NCI-H82 treated with DMSO at 0.1 percent for 48 hours (cell line): Measurements from ENCODE around the gene DSEL.

Source experiments
- DNase-seq: peaks from one replicate; lab custom pipeline; 2025; ENCODE audit not compliant: unreplicated experiment; lab: John Stamatoyannopoulos, UW

DSEL gene

DNA sequence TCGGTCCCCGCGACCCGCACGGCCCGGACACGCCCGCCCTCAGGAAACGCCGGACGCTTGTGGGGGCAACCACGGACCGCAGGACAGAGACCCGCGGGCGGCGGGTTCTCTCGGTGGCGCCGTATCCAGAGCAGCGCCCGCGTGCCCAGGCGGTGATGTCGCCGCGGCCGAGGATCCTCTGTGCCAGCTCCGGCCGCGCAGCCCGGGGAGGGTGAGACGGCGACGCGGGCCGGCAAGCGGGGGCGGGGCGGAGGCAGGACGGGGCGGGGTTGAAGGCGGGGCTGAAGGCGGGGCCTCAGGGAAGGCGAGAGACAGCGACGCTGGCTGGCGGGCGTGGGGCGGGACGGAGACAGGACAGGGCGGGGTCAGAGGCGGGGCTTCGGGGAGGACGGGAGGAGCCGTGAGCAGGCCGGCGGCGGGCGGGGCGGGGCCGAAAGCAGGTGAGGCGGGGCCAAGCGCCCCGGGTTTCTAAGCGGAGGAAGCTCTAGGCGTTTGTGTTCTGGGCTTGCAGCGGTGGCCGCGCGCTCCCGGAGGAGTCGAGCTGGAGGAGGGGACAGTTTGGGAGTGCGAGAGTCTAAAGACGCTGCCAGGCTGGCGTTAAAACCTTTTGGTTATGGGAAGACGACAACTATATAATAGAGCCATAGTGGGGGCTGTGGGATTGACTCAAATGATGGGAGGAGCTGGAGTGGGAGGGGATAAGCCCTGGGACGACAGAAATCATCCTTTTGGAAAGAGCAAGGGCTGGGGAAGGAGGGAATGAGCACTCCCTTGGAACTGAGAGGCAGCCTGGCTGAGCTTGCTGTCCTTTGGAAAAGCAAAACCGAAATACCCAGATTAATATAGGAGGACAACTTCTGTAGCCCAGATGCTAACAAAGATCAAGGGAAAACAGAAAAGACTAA, at the start of gene DSEL:
Gene DSEL (minus strand): TSS at position 182 of the 905 bp plus-strand sequence. CDS start 2,112 bp downstream, outside the sequence.
- peak; percentile 78 for DNase-seq

DNA sequence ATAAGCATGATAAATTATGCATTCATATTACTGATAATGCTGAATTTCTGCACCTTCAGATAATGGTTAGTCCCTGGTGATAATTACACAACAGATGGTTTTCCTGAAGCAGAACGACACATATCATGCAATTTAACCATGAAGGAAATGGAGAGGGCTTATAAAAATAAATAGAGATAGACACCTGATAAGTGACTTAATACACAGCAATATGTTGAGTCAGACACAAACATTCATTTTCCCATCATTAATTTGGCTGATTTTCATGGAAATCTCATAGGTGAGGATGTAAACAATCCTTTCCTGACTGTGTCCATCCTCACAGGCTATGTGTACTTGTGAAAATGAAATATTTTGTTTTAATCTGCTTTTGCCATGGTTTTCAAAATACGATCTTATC, 36.9 kb upstream of the DSEL start:
- no peak for DNase-seq

- no peak for DNase-seq
Observed at GRCh38 chr18:67550872-67551520, 34.5 kb upstream of the DSEL start.

- DNase-seq, result no peak
Observed at GRCh38 chr18:67549946-67550345, 33.4 kb upstream of the DSEL start.

- no peak for DNase-seq
Observed at GRCh38 chr18:67545681-67546080, 29.2 kb upstream of the DSEL start.

GRCh38 chr18:67540559-67540958, 24.0 kb upstream of the DSEL start:
- DNase-seq, result no peak

DNA sequence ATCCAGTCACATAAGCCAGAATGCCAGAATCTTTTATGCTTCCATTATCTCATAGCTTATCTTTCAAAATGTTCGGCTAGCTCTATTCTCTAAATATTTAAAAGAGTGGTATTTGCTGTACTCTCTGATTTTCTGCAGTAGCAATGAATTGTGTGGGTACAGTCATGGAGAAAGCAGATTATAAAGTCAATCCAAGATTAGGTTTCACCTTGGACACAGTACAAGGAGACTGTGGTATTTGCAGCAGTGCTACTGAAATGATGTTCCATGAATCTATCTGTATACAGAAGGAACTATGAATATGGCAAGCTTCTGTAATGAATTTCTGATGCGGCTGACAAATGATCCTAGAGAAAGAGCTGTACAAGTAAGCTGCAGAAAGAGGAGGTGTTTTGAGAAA, 15.4 kb upstream of the DSEL start:
- DNase-seq, result no peak

GRCh38 chr18:67525328-67526099, 9.0 kb upstream of the DSEL start:
- no peak for DNase-seq

GRCh38 chr18:67520351-67520921, 3.9 kb upstream of the DSEL start:
- no peak for DNase-seq

GRCh38 chr18:67519592-67519991, 3.1 kb upstream of the DSEL start:
- no peak for DNase-seq

DNA sequence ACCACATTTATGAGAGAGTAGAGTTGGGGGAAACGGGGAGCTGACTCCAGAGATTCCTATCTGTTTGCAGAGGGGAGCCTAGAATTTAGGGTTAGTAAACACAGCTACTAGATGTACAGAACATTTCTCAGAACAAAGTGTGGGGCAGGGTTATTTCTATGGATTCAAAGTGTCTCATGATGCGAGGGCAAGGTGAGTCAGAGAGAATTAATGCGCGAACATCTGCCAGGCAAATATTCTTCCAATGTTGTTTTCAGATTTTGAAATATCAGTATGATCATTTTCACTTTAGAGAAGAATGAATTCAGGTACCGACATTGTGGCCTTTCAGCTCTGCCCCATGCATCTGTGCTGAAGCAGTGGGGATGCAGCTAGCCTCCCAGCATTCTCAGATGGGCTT, 2.0 kb upstream of the DSEL start:
- no peak for DNase-seq

DNA sequence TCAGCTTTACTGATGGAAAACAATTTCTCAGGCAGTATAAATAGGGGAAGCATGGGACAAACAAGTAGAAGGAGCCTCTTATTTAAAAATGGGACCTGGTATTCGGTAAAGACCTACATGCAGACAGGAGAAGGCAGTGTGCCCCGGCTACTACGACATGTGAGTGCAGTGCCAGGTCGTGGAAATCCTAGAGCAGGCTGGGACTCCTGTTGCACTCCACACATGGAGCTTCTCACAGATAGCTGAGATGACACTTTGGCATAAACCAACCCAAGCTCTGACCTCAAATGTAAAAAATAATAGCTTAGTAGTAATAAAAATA, 885 bp upstream of the DSEL start:
- DNase-seq, result no peak

GRCh38 chr18:67515942-67516538, 480 bp downstream of the DSEL start:
- peak; percentile 35 for DNase-seq

- no peak for DNase-seq
Observed at GRCh38 chr18:67514901-67515540, 1.5 kb downstream of the DSEL start.

DNA sequence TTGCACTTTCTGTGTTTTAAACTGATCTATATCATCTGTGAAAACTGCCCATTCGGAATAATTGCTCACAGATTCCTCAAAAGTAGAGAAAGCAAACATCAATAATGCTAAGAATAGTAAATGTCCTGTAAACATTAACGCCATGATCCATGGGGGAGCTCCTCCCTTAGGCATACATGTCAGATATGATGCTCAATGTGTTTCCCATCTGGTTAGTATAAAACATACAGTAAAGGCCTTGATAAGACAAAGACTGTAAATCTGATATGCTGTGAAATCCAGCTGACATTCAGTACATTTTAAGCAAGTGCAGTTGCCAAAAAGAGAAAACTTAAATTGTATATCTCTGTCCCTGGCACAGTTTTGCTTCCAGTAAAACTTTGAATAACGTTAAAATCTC, 2.1 kb downstream of the DSEL start:
- DNase-seq, result no peak

DNA sequence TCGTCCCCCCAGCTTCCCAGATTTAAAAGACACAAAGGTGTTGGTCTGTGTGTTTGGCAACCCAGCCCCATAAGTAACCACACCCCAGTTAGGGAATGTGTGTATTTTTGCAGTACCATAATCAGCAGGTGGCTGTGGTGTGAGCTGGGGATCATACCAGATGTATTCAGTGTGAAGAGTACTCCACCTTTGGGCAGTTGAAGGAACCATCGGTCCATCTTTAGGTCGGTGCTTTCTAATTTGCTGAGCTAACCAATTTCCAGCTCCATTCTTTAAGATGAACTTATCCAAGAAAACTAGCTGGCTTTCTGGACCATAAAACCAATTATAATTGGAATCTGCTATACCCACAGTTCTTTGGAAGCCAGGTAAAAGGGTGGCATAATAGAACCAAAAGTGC, 3.2 kb downstream of the DSEL start:
- no peak for DNase-seq

- no peak for DNase-seq
Observed at GRCh38 chr18:67511840-67512239, 4.7 kb downstream of the DSEL start.

DNA sequence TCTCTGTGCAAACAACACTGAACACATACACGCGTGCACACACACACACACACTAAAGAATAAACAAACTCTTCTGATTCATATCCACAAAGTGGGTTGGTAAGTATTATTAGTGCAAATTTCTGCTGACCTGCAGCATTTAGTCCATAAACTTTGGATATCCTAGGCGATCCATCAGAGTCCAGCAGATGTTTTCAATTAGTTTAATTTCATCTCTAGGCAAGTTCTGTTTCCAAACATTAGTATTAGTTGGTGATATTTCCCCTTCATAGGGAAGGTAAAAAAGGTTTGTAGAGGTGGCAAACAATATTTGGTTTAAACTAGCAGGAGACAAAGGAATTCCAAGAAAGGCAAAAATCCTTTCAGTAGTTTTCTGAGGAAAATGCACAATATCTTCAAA, 5.7 kb downstream of the DSEL start:
- no peak for DNase-seq

DNA sequence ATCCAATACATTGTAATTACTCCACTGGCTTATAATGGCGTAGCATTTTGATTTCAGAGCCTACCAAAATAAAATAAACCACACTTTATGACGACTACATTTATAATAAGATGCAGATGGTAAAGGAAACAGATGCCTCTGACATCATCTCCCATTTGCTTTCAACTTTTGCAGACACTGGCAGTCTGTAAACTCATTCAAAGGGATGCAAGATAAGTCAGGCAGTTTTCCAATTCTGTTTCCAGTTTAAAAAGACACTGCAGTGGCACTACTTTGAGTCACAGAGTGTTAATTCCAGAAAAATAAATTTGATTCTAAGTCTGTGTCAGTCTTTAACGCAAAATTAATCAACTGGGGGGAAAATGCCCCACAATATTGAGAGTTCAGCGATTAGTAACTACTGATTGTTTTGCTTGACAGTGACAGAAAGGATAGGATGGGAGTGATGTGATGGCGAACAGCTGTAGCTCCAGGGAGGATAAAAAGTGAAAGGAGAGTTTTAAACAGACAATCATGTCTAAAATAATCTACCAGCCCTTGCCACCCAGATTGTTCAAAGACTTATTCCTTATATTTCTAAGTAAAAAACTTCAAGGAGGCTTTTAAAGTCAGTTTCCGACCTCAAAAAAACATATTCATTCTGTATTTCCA, 6.7 kb downstream of the DSEL start:
- DNase-seq, result no peak

GRCh38 chr18:67508146-67508545, 8.4 kb downstream of the DSEL start:
- DNase-seq, result no peak
